H1 (cell line): ENCODE data around the gene NID2. TPM values are rescaled to one million over a fixed set of nuclear protein-coding genes. Genes with fewer than 3 reads are reported as not detected.

ENCODE experiments used
- CHD1 ChIP-seq: IDR thresholded peaks from 2 replicates; pipeline ENCODE4 v1.6.1; 2012; ENCODE audit warnings: low read depth, low read length, improper control_type of control experiment
- CTBP2 ChIP-seq: IDR thresholded peaks from 2 replicates; pipeline ENCODE4 v1.7.0; 2011; ENCODE audit warnings: borderline replicate concordance, mild to moderate bottlenecking, moderate library complexity, mixed read lengths, low read length; ENCODE audit not compliant: insufficient read depth, insufficient read length
- CTCF ChIP-seq, 3 experiments: IDR thresholded peaks; 1 replicate in 2 of 3; 2 replicates in 1 of 3; pipeline versions ENCODE4 v1.5.1 to v1.6.1; 2011; ENCODE audit warnings: low read length in 3 of 3, mild to moderate bottlenecking in 3 of 3, inconsistent platforms in 2 of 3, low read depth in 1 of 3, moderate library complexity in 1 of 3; ENCODE audit not compliant: insufficient read depth in 1 of 3; ENCODE audit errors: control extremely low read depth in 1 of 3
- HDAC2 ChIP-seq, 2 experiments: fragments of 300-600 bp in 1 of 2; sonication (generic) in 1 of 2; IDR thresholded peaks; 2 replicates each; pipeline ENCODE4 v1.6.1; 2011 to 2012; ENCODE audit warnings: low read depth in 2 of 2, low read length in 2 of 2, mild to moderate bottlenecking in 2 of 2, moderate library complexity in 2 of 2, borderline replicate concordance in 1 of 2, inconsistent platforms in 1 of 2
- HDAC6 ChIP-seq: IDR thresholded peaks from one replicate; pipeline ENCODE4 v1.7.1; 2012; ENCODE audit warnings: low read depth, mild to moderate bottlenecking, inconsistent platforms, low read length, moderate library complexity
- NRF1 ChIP-seq: IDR thresholded peaks from 2 replicates; pipeline ENCODE4 v1.6.1; 2011; ENCODE audit warnings: mild to moderate bottlenecking, low read depth, low read length, improper control_type of control experiment
- POLR2A ChIP-seq, 2 experiments: IDR thresholded peaks; 1 replicate in 1 of 2; 2 replicates in 1 of 2; pipeline ENCODE4 v1.6.1; 2011; ENCODE audit warnings: low read depth in 2 of 2, low read length in 2 of 2, mild to moderate bottlenecking in 2 of 2; ENCODE audit errors: control extremely low read depth in 1 of 2
- RFX5 ChIP-seq: IDR thresholded peaks from 2 replicates; pipeline ENCODE4 v1.6.1; 2011; ENCODE audit warnings: low read depth, low read length, improper control_type of control experiment, borderline replicate concordance
- SP1 ChIP-seq: IDR thresholded peaks from 2 replicates; pipeline ENCODE4 v1.6.1; 2011; ENCODE audit warnings: low read depth, low read length
- TCF12 ChIP-seq: IDR thresholded peaks from 2 replicates; pipeline ENCODE4 v1.6.1; 2011; ENCODE audit warnings: low read depth, mild to moderate bottlenecking, low read length
- polyA plus RNA-seq, 7 experiments: library from polyadenylated mRNA; depleted of rRNA in 3 of 7; stranded (reverse) in 5 of 7; unstranded in 2 of 7; fragments of >200 nt in 5 of 7; fragments of 200-250 nt in 2 of 7; gene quantifications; 1 replicate in 5 of 7; 2 replicates in 1 of 7; 4 replicates in 1 of 7; pipeline versions ENCODE4 v1.2.1 to v1.2.3, GENCODE V29; 2011 to 2013; ENCODE audit warnings: missing spikeins in 2 of 7, mixed read lengths in 2 of 7
- total RNA-seq: library from RNA; stranded (reverse); fragmentation: NEBNext Ultra II Directional; extraction: Animal tissue kit (Norgen Biotek cat#: 25700); gene quantifications from 2 replicates; pipeline ENCODE4 v1.2.1, GENCODE V29; 2021
- TF ChIP-seq, protein P1 (sequence below): IDR thresholded peaks from 2 replicates; pipeline ENCODE4 v1.6.1; 2012; ENCODE audit warnings: inconsistent platforms

Gene NID2
- total and polyA plus RNA-seq, 2 of the 8 experiments (the other 6 are each of a cell fraction or from before 2014, with no cell fraction given), result 6.1 to 12.6 TPM

DNA sequence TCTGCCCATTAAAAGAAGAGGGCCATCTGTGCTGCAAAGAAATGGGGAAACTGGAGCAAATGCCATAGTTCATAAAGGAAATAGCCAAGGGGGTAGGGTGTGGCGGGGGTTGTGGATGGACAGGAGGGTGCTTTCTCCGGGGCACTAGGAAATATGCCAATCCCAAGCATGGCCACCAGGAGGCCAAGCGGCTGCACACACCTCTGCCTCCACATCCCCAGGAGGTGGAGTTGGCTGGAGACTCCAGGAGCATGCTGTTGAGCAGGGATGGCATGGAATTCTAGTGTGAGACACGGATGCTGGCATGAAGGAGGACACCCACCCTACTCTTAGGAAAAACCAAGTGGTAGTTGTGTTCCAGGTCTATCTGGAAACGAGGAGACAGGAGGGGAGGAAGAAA, 25.2 kb downstream of the NID2 start (continued):
- TF ChIP-seq CTCF (IDR thresholded peaks at IDR 0.05; ENCODE audit: control extremely low read depth in 1 of 3, insufficient read depth in 1 of 3, low read depth in 1 of 3, low read length in 3 of 3) (peak; percentile 82 to 95 (median 90)), HDAC6 (no peak), CTBP2 (no peak), TCF12 (no peak), CHD1 (no peak), HDAC2 (IDR thresholded peaks at IDR 0.05; ENCODE audit: borderline replicate concordance in 1 of 2, low read depth in 2 of 2, low read length in 2 of 2) (no peak), NRF1 (no peak), RFX5 (no peak), POLR2A (IDR thresholded peaks at IDR 0.05; ENCODE audit: control extremely low read depth in 1 of 2, low read depth in 2 of 2, low read length in 2 of 2) (no peak), SP1 (no peak)
- TF ChIP-seq, protein P1, sequence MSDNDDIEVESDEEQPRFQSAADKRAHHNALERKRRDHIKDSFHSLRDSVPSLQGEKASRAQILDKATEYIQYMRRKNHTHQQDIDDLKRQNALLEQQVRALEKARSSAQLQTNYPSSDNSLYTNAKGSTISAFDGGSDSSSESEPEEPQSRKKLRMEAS, result peak; percentile 63; the same call in 1 of the 2 replicates
